DOHH2 (cell line): ENCODE data around the gene ABCD3.

ENCODE experiments used
- EZH2phosphoT487 ChIP-seq: fragments of 200-600 bp; sonication (generic); IDR thresholded peaks from 2 replicates; pipeline ENCODE4 v1.6.1; 2017; ENCODE audit warnings: borderline replicate concordance, mild to moderate bottlenecking, antibody characterized with exemption, low read length, moderate library complexity, mixed read lengths
- TF ChIP-seq, protein P1 (sequence below): fragments of 200-600 bp; sonication (generic); IDR thresholded peaks from one replicate; pipeline ENCODE4 v1.5.1; 2014; ENCODE audit warnings: antibody characterized with exemption, mild to moderate bottlenecking, low read depth, low read length; ENCODE audit not compliant: poor library complexity, severe bottlenecking

DNA sequence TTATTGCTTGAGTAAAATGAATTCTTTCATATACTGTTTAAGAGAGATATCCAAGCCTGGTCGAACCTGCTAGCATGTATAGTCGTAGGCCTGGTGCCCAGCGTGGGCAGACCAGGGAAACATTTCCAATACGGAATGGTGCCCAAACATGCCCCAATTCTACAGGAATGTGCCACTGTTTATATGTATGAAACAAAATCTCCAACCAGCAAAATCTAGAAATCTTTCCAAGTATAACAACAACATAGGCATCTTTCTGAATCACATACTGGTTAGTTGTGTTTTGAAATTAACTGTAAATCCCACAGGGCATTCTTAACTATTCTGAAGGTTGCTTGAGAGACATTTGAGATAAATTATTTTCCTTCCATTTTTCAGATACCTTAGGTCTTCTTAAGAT is 17.0 kb upstream of the ABCD3 start:
- TF ChIP-seq, protein P1, sequence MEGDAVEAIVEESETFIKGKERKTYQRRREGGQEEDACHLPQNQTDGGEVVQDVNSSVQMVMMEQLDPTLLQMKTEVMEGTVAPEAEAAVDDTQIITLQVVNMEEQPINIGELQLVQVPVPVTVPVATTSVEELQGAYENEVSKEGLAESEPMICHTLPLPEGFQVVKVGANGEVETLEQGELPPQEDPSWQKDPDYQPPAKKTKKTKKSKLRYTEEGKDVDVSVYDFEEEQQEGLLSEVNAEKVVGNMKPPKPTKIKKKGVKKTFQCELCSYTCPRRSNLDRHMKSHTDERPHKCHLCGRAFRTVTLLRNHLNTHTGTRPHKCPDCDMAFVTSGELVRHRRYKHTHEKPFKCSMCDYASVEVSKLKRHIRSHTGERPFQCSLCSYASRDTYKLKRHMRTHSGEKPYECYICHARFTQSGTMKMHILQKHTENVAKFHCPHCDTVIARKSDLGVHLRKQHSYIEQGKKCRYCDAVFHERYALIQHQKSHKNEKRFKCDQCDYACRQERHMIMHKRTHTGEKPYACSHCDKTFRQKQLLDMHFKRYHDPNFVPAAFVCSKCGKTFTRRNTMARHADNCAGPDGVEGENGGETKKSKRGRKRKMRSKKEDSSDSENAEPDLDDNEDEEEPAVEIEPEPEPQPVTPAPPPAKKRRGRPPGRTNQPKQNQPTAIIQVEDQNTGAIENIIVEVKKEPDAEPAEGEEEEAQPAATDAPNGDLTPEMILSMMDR: no peak
- TF ChIP-seq EZH2phosphoT487: no peak
